Measurements from ENCODE around the gene TNFSF12.

The TNFSF12 gene

GRCh38 chr17:7572338-7572587 is 23.4 kb downstream of the TNFSF12 start:
- DNase-seq, result no peak

- peak; percentile 99 for DNase-seq
Observed at GRCh38 chr17:7572588-7573323, 23.9 kb downstream of the TNFSF12 start.

- peak; percentile 91 for DNase-seq
Observed at GRCh38 chr17:7573324-7574080, 24.6 kb downstream of the TNFSF12 start.

- DNase-seq, result no peak
Observed at GRCh38 chr17:7574176-7574953, 25.5 kb downstream of the TNFSF12 start.

GRCh38 chr17:7575481-7575883 is 26.6 kb downstream of the TNFSF12 start:
- no peak for DNase-seq

- no peak for DNase-seq
Observed at GRCh38 chr17:7575959-7576358, 27.1 kb downstream of the TNFSF12 start.

- DNase-seq, result no peak
Observed at GRCh38 chr17:7576432-7576937, 27.6 kb downstream of the TNFSF12 start.

- DNase-seq, result no peak
Observed at GRCh38 chr17:7577327-7578199, 28.7 kb downstream of the TNFSF12 start.

- peak; percentile 62 for DNase-seq
Observed at GRCh38 chr17:7579001-7579833, 30.4 kb downstream of the TNFSF12 start, which contains the start of gene CD68. Gene CD68 (plus strand): TSS chr17:7579638. CDS start chr17:7579678, 40 bp downstream.

- DNase-seq, result no peak
Observed at GRCh38 chr17:7579834-7580603, 31.2 kb downstream of the TNFSF12 start.

GRCh38 chr17:7580604-7581575 is 32.0 kb downstream of the TNFSF12 start:
- DNase-seq, result no peak

GRCh38 chr17:7582396-7583252 is 33.8 kb downstream of the TNFSF12 start:
- no peak for DNase-seq

- peak; percentile 93 for DNase-seq
Observed at GRCh38 chr17:7583253-7584109, 34.6 kb downstream of the TNFSF12 start, which contains the start of gene MPDU1. Gene MPDU1 (plus strand): TSS chr17:7583852. CDS start chr17:7583863, 11 bp downstream.

GRCh38 chr17:7586673-7587419 is 38.0 kb downstream of the TNFSF12 start:
- no peak for DNase-seq

- no peak for DNase-seq
Observed at GRCh38 chr17:7587420-7588151, 38.7 kb downstream of the TNFSF12 start.
